ENCODE measurements around the gene DVL3.
"Not testable (repeated sequence)": the region's sequence is repeated elsewhere in the genome, so short reads cannot be mapped to it uniquely, and the experiment has no call there.

DVL3 gene

GRCh38 chr3:184156522-184156955 is 1.4 kb downstream of the DVL3 start:
- DNase-seq: peak; percentile 23

- DNase-seq: no peak
These were observed 2.0 kb downstream of the DVL3 start for GRCh38 chr3:184157206-184157605.

GRCh38 chr3:184158404-184158803 is 3.2 kb downstream of the DVL3 start:
- DNase-seq: no peak

GRCh38 chr3:184160456-184160855 is 5.3 kb downstream of the DVL3 start:
- DNase-seq: no peak

GRCh38 chr3:184162571-184163070 is 7.4 kb downstream of the DVL3 start:
- DNase-seq: not testable (repeated sequence)

- no peak for DNase-seq
These were observed 9.6 kb downstream of the DVL3 start for GRCh38 chr3:184164648-184165330.

- DNase-seq: no peak
These were observed 10.4 kb downstream of the DVL3 start for GRCh38 chr3:184165543-184165942.

GRCh38 chr3:184166671-184167070 is 11.5 kb downstream of the DVL3 start:
- no peak for DNase-seq

GRCh38 chr3:184167786-184168185 is 12.6 kb downstream of the DVL3 start:
- no peak for DNase-seq

GRCh38 chr3:184168363-184169120 is 13.4 kb downstream of the DVL3 start:
- DNase-seq: peak; percentile 51

GRCh38 chr3:184169896-184170875 is 15.0 kb downstream of the DVL3 start:
- no peak for DNase-seq

GRCh38 chr3:184171562-184171961 is 16.4 kb downstream of the DVL3 start:
- peak; percentile 24 for DNase-seq

- DNase-seq: no peak
These were observed 17.6 kb downstream of the DVL3 start for GRCh38 chr3:184172681-184173373.

- DNase-seq: no peak
These were observed 18.2 kb downstream of the DVL3 start for GRCh38 chr3:184173374-184173722.

GRCh38 chr3:184174284-184174645 is 19.1 kb downstream of the DVL3 start:
- no peak for DNase-seq

GRCh38 chr3:184174646-184175492 is 19.7 kb downstream of the DVL3 start, which contains the start of gene AP2M1:
TSS of gene AP2M1 (plus strand) at chr3:184174855. CDS start at chr3:184176994, 2,139 bp downstream.
- DNase-seq: peak; percentile 98

- DNase-seq: no peak
These were observed 20.3 kb downstream of the DVL3 start for GRCh38 chr3:184175506-184175905.

GRCh38 chr3:184175981-184176376 is 20.8 kb downstream of the DVL3 start:
- no peak for DNase-seq

- DNase-seq: peak; percentile 97
These were observed 21.5 kb downstream of the DVL3 start for GRCh38 chr3:184176377-184177330.

GRCh38 chr3:184177331-184177731 is 22.2 kb downstream of the DVL3 start:
- peak; percentile 29 for DNase-seq
